Measurements from ENCODE around the gene VSIG8. TPM values are rescaled to one million over a fixed set of nuclear protein-coding genes. Genes with fewer than 3 reads are reported as not detected.

VSIG8 gene
- not detected in 5 replicates for total RNA-seq (2022; extraction: Qiagen RNA extraction; ENCODE audit: low read depth)

GRCh38 chr1:159862557-159862956, at the start of gene VSIG8:
Gene VSIG8 (minus strand): TSS chr1:159862657. CDS start chr1:159862521, 136 bp downstream.

GRCh38 chr1:159900086-159900680, 37.7 kb upstream of the VSIG8 start, which contains the start of gene CFAP45:
Gene CFAP45 (minus strand): TSS chr1:159900165. CDS start chr1:159900098, 67 bp downstream.

GRCh38 chr1:159826441-159827101, 35.9 kb downstream of the VSIG8 start, which contains the start of gene SLAMF8:
Gene SLAMF8 (plus strand): TSS chr1:159826873. CDS start chr1:159826899, 26 bp downstream.

Other genes starting within 250 kb of the VSIG8 start
- not detected in 5 replicates for gene CRP, start 148.1 kb downstream of the VSIG8 start, total RNA-seq (2022; extraction: Qiagen RNA extraction; ENCODE audit: low read depth)
- gene DUSP23, start 81.7 kb downstream of the VSIG8 start, total RNA-seq (2022; extraction: Qiagen RNA extraction; ENCODE audit: low read depth): 64.1 to 78.3 TPM (median 75.1 TPM) in 5 replicates
- not detected in 5 replicates for gene FCRL6, start 60.3 kb downstream of the VSIG8 start, total RNA-seq (2022; extraction: Qiagen RNA extraction; ENCODE audit: low read depth)
- gene SLAMF8, start 35.8 kb downstream of the VSIG8 start, total RNA-seq (2022; extraction: Qiagen RNA extraction; ENCODE audit: low read depth): 0.03 to 0.08 TPM (median 0.06 TPM) in 3 of 5 replicates, not detected in the others
- 0.64 to 0.91 TPM (median 0.78 TPM) in 5 replicates for gene CFAP45, start 37.5 kb upstream of the VSIG8 start, total RNA-seq (2022; extraction: Qiagen RNA extraction; ENCODE audit: low read depth)
- gene TAGLN2, start 62.9 kb upstream of the VSIG8 start, total RNA-seq (2022; extraction: Qiagen RNA extraction; ENCODE audit: low read depth): 941 to 1,085 TPM (median 1,033 TPM) in 5 replicates
- gene IGSF9, start 83.0 kb upstream of the VSIG8 start, total RNA-seq (2022; extraction: Qiagen RNA extraction; ENCODE audit: low read depth): 0.17 to 0.27 TPM (median 0.21 TPM) in 5 replicates
- 0.25 to 1.3 TPM (median 0.82 TPM) in 5 replicates for gene SLAMF9, start 91.6 kb upstream of the VSIG8 start, total RNA-seq (2022; extraction: Qiagen RNA extraction; ENCODE audit: low read depth)
- gene PIGM, start 169.3 kb upstream of the VSIG8 start, total RNA-seq (2022; extraction: Qiagen RNA extraction; ENCODE audit: low read depth): 4.0 to 4.8 TPM (median 4.5 TPM) in 5 replicates
- gene KCNJ10, start 207.5 kb upstream of the VSIG8 start, total RNA-seq (2022; extraction: Qiagen RNA extraction; ENCODE audit: low read depth): not detected in 5 replicates
- not detected in 5 replicates for gene KCNJ9, start 218.9 kb upstream of the VSIG8 start, total RNA-seq (2022; extraction: Qiagen RNA extraction; ENCODE audit: low read depth)
- gene IGSF8, start 236.0 kb upstream of the VSIG8 start, total RNA-seq (2022; extraction: Qiagen RNA extraction; ENCODE audit: low read depth): 6.1 to 9.4 TPM (median 8.9 TPM) in 5 replicates

Measured in A549 treated with GW870086 at 1 μM for 4 hours (cell line).